Sciatic nerve (tissue), 2 donors: Measurements from ENCODE around the gene SLC39A11. TPM values are rescaled to one million over a fixed set of nuclear protein-coding genes. Genes with fewer than 3 reads are reported as not detected.
A peak's percentile ranks its signal among the peaks of the same experiment; 100 is the strongest.

Source experiments
- ATAC-seq: fragments of 200-7000 bp; cut with Tn5 transposase; one replicate; pipeline ENCODE4 v1.9.1; 2020; ENCODE audit warnings: mild to moderate bottlenecking, moderate library complexity
- DNase-seq: peaks from one replicate; pipeline ENCODE4 v3.0.0-alpha.2; 2020; ENCODE audit warnings: low spot score
- intact Hi-C: fragments of 100-400 bp; cut with DNase I; formaldehyde crosslinking; loops from one replicate; pipeline ENCODE4 v1.14.2; 2022
- total RNA-seq: library from RNA; stranded (reverse); fragmentation: NEBNext Ultra II Directional; extraction: Animal tissue kit (Norgen Biotek cat#: 25700); gene quantifications from one replicate; pipeline ENCODE4 v1.2.1, GENCODE V29; 2021
- donor health status: DM: no; HTN: no; CAD: no.
- donor health status: DM: no; HTN: no; CAD: no.

Gene SLC39A11
- total RNA-seq, 1 donor from 2014 or later: 22.7 TPM

- DNase-seq (no peak), ATAC-seq (no peak)
- intact Hi-C loops: no loop called here
Measured at GRCh38 chr17:72599891-72600290, 492.6 kb downstream of the SLC39A11 start.

- intact Hi-C loops: no loop called here
- DNase-seq (no peak), ATAC-seq (peak; percentile 38)
Measured at GRCh38 chr17:72598695-72599094, 493.8 kb downstream of the SLC39A11 start.

- intact Hi-C loops: no loop called here
- ATAC-seq (no peak), DNase-seq (no peak)
Measured at GRCh38 chr17:72597354-72598087, 495.0 kb downstream of the SLC39A11 start.

Other genes starting within 250 kb of the SLC39A11 start
- gene SSTR2, start 72.3 kb upstream of the SLC39A11 start, total RNA-seq: 1.0 TPM
- gene COG1, start 100.4 kb upstream of the SLC39A11 start, total RNA-seq: 49.8 TPM
- gene CPSF4L, start 169.2 kb upstream of the SLC39A11 start, total RNA-seq: not detected
- gene CDC42EP4, start 219.3 kb upstream of the SLC39A11 start, total RNA-seq: 98.8 TPM